K562 (cell line): Measurements from ENCODE around the gene TADA2A. TPM values are rescaled to one million over a fixed set of nuclear protein-coding genes. Genes with fewer than 3 reads are reported as not detected.
A peak's percentile ranks its signal among the peaks of the same experiment; 100 is the strongest.

Experiments
- ATF7 ChIP-seq: fragments of 450-650 bp; IDR thresholded peaks from 2 replicates; pipeline ENCODE4 v1.7.1; 2014; ENCODE audit warnings: mild to moderate bottlenecking, moderate library complexity
- CBFB ChIP-seq: sonication (generic); formaldehyde crosslinking; IDR thresholded peaks from 2 replicates; pipeline ENCODE4 v1.4.0; 2020; ENCODE audit warnings: mild to moderate bottlenecking, missing genetic modification reagents
- CXXC5 ChIP-seq: fragments of 250-450 bp; sonication (Bioruptor Pico); IDR thresholded peaks from 2 replicates; pipeline ENCODE4 v1.8.0; 2022; ENCODE audit warnings: inconsistent platforms, mild to moderate bottlenecking, moderate library complexity
- GTF2F1 ChIP-seq: IDR thresholded peaks from 2 replicates; pipeline ENCODE4 v1.6.1; 2011; ENCODE audit warnings: low read depth, low read length, improper control_type of control experiment
- HMGN3 ChIP-seq: IDR thresholded peaks from 2 replicates; pipeline ENCODE4 v1.6.1; 2011; ENCODE audit warnings: borderline replicate concordance, low read depth, mild to moderate bottlenecking, mixed read lengths, low read length; ENCODE audit not compliant: insufficient read length; ENCODE audit errors: extremely low read depth
- HNRNPUL1 ChIP-seq: fragments of 200-400 bp; formaldehyde crosslinking; IDR thresholded peaks from 2 replicates; pipeline ENCODE4 v1.6.1; 2017; ENCODE audit warnings: low read length
- NFE2L1 ChIP-seq: fragments of 450-650 bp; IDR thresholded peaks from 2 replicates; pipeline ENCODE4 v1.6.1; 2016; ENCODE audit warnings: missing genetic modification characterization, low read depth, mild to moderate bottlenecking, missing compliant biosample characterization, moderate library complexity, borderline replicate concordance
- REST ChIP-seq, 2 experiments: fragments of 450-650 bp; formaldehyde crosslinking in 1 of 2; IDR thresholded peaks; 2 replicates each; pipeline versions ENCODE4 v1.4.0 to v1.6.1; 2014 to 2020; ENCODE audit warnings: mild to moderate bottlenecking in 2 of 2, borderline replicate concordance in 1 of 2, low read depth in 1 of 2
- RNF2 ChIP-seq: sonication (generic); IDR thresholded peaks from 2 replicates; pipeline ENCODE4 v1.6.1; 2016
- SAFB ChIP-seq: fragments of 200-400 bp; formaldehyde crosslinking; IDR thresholded peaks from 2 replicates; pipeline ENCODE4 v1.6.1; 2017; ENCODE audit warnings: low read depth, low read length, borderline replicate concordance
- SRSF7 ChIP-seq: fragments of 200-400 bp; formaldehyde crosslinking; optimal IDR thresholded peaks from 2 replicates; pipeline ENCODE3; 2017; ENCODE audit warnings: mild to moderate bottlenecking, low read depth, low read length
- TRIM25 ChIP-seq: fragments of 450-650 bp; IDR thresholded peaks from 2 replicates; pipeline ENCODE4 v1.7.0; 2016; ENCODE audit warnings: borderline replicate concordance
- U2AF2 ChIP-seq: fragments of 200-400 bp; formaldehyde crosslinking; optimal IDR thresholded peaks from 2 replicates; pipeline ENCODE3; 2017; ENCODE audit warnings: low read depth, mild to moderate bottlenecking, low read length
- ZNF175 ChIP-seq: fragments of 200-800 bp; sonication (Bioruptor generic); IDR thresholded peaks from 2 replicates; pipeline ENCODE4 v1.6.1; 2016; ENCODE audit warnings: low read depth, mild to moderate bottlenecking, missing genetic modification characterization, missing compliant biosample characterization
- ZNF253 ChIP-seq: fragments of 250-450 bp; sonication (Bioruptor Pico); conservative IDR thresholded peaks from 2 replicates; pipeline ENCODE4 v1.6.1; 2021; ENCODE audit warnings: mild to moderate bottlenecking
- polyA plus RNA-seq, 8 experiments: library from polyadenylated mRNA; depleted of rRNA in 4 of 8; stranded (reverse) in 5 of 8; unstranded in 3 of 8; fragments of >200 nt; fragmentation: Nextera tagmentation in 2 of 8; fragmentation: Illumina TruSeq in 1 of 8; extraction: Ambion mirVana in 2 of 8; extraction: Trizol in 1 of 8; gene quantifications; 2 replicates each; pipeline versions ENCODE4 v1.2.1 to v1.2.3, GENCODE V29; 2011 to 2014; ENCODE audit warnings: inconsistent platforms in 1 of 8, missing spikeins in 1 of 8
- total RNA-seq, 7 experiments: library from RNA; depleted of rRNA in 6 of 7; stranded (reverse); fragments of >200 nt in 6 of 7; fragmentation: Illumina TruSeq in 2 of 7; extraction: Trizol in 2 of 7; gene quantifications; 2 replicates each; pipeline versions ENCODE4 v1.2.1 to v1.2.3, GENCODE V29; 2011 to 2021; ENCODE audit warnings: low replicate concordance in 1 of 7
- TF ChIP-seq, protein P1 (sequence below): fragments of 450-650 bp; IDR thresholded peaks from 2 replicates; pipeline ENCODE4 v1.6.1; 2017; ENCODE audit warnings: mild to moderate bottlenecking, moderate library complexity

The TADA2A gene
- total and polyA plus RNA-seq, 9 of the 15 experiments (the other 6 are each of a cell fraction or from before 2014, with no cell fraction given), result 13.8 to 37.7 (median 25.0) TPM

DNA sequence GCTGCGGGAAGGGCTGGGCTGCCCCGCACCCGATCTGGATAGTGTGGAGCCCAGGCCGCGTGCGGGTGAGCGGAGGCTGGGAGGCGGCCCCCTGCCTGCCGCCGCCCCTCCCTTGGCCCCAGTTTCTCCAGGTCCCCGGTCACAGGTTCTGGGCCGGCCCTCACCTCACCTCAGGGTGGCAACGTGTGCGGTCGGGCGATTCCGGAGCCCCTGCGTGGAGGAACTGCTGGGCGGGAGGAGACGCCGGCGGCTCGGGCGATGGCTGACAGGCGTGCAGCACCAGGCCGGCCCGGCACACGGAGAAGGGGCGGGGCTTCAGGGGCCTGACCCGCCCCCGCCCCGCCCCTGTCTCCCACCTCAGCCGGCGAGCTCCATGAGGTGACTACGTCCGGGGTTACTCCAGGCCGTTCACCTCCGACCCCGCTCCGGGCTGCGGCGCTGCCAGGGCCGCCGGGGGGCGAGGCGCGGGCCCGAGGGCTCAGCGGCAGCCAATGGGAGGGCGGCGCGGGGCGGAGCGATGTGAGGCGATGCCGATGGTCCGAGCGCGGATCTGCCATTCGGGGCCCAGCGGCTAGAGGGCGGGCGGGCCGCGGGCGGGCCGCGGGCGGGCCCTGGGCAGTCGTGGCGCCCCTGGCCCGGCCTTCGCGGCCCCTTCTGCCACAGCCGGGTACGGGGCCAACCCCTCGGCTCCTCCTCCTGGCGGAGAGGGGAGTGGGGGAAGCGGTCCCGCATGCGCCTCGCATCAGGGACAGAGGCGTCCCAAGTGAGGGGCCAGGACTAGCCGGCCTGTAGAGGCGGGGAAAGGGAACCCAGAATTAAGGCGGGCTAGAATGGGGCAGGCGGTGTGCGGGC, 47.6 kb upstream of the TADA2A start (continued):
- TF ChIP-seq TRIM25 (no peak), ZNF253 (CRISPR knock-in tag) (no peak), SAFB (no peak), REST (IDR thresholded peaks at IDR 0.05; ENCODE audit: borderline replicate concordance) (peak; percentile 7; the same call in 1 of the 2 replicates), REST (CRISPR knock-in tag; IDR thresholded peaks at IDR 0.05; ENCODE audit: low read depth) (no peak), CXXC5 (CRISPR knock-in tag) (peak; percentile 86), CBFB (CRISPR knock-in tag) (no peak), NFE2L1 (tag) (no peak), HMGN3 (peak; percentile 94), ZNF175 (0 out of 2 replicates have a peak, but pooled peaks have one; percentile 39), ATF7 (peak; percentile 74; the same call in 1 of the 2 replicates), RNF2 (no peak; the same call in 1 of the 2 replicates), U2AF2 (no peak), GTF2F1 (no peak; the same call in 1 of the 2 replicates), SRSF7 (no peak), HNRNPUL1 (no peak)
- TF ChIP-seq, protein P1, sequence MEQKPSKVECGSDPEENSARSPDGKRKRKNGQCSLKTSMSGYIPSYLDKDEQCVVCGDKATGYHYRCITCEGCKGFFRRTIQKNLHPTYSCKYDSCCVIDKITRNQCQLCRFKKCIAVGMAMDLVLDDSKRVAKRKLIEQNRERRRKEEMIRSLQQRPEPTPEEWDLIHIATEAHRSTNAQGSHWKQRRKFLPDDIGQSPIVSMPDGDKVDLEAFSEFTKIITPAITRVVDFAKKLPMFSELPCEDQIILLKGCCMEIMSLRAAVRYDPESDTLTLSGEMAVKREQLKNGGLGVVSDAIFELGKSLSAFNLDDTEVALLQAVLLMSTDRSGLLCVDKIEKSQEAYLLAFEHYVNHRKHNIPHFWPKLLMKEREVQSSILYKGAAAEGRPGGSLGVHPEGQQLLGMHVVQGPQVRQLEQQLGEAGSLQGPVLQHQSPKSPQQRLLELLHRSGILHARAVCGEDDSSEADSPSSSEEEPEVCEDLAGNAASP, result no peak
